Transverse colon (tissue), 4 donors: ENCODE data around the gene PRKCH. TPM values are rescaled to one million over a fixed set of nuclear protein-coding genes. Genes with fewer than 3 reads are reported as not detected.
A peak's percentile ranks its signal among the peaks of the same experiment; 100 is the strongest.

Experiments used
- DNase-seq: peaks from one replicate; pipeline ENCODE4 v3.0.0-alpha.2; 2019
- H3K27ac ChIP-seq, 4 donors: fragments of 200-600 bp; sonication (generic); 2 replicates each; pipeline ENCODE4 v1.5.1; 2016 to 2018; ENCODE audit warnings: inconsistent platforms in 4 of 4
- H3K27me3 ChIP-seq: fragments of 200-600 bp; sonication (generic); 2 replicates; pipeline ENCODE4 v1.5.1; 2017; ENCODE audit warnings: inconsistent platforms
- H3K36me3 ChIP-seq, 4 donors: fragments of 200-600 bp; sonication (generic); 2 replicates each; pipeline ENCODE4 v1.5.1; 2017 to 2019; ENCODE audit warnings: inconsistent platforms in 4 of 4
- H3K4me1 ChIP-seq, 4 donors: fragments of 200-600 bp; sonication (generic); 2 replicates each; pipeline ENCODE4 v1.5.1; 2017 to 2020; ENCODE audit warnings: inconsistent platforms in 4 of 4
- H3K4me3 ChIP-seq, 4 donors: fragments of 200-600 bp; sonication (generic); 1 replicate in 1 of 4; 2 replicates in 3 of 4; pipeline versions ENCODE4 v1.5.1 to v1.6.1; 2017 to 2019; ENCODE audit warnings: inconsistent platforms in 4 of 4
- H3K9me3 ChIP-seq, 2 donors: fragments of 200-600 bp; sonication (generic); 2 replicates each; pipeline ENCODE4 v1.5.1; 2017 to 2019; ENCODE audit warnings: inconsistent platforms in 2 of 2
- EP300 ChIP-seq: sonication (generic); formaldehyde crosslinking; IDR thresholded peaks from one replicate; pipeline ENCODE4 v1.6.1; 2017; ENCODE audit warnings: antibody characterized with exemption, low read depth
- POLR2A ChIP-seq: fragments of 450-650 bp; IDR thresholded peaks from one replicate; pipeline ENCODE4 v1.6.1; 2016; ENCODE audit warnings: antibody characterized with exemption, mild to moderate bottlenecking, moderate library complexity
- POLR2AphosphoS5 ChIP-seq, 3 donors: sonication (generic); formaldehyde crosslinking; IDR thresholded peaks; one replicate each; pipeline ENCODE4 v1.6.1; 2016; ENCODE audit warnings: antibody characterized with exemption in 3 of 3
- WGBS, 2 donors: methylation state at CpG; one replicate each; pipeline ENCODE4 v1.1.5; 2018; ENCODE audit warnings: low coverage in 1 of 2; 5-methylcytosine and 5-hydroxymethylcytosine counted together
- in situ Hi-C, 4 donors: fragments of 200-750 bp; cut with MboI; loops; one replicate each; pipeline versions ENCODE4 v1.15.0 to v1.15.1; 2017; ENCODE audit warnings: low sequenced_read_pairs in 3 of 4, low pct_ligation_motif_present in 1 of 4, low pct_unique_long_range_greater_than_20kb in 1 of 4
- intact Hi-C: fragments of 100-400 bp; cut with DNase I; formaldehyde crosslinking; loops from one replicate; pipeline ENCODE4 v1.15.1; 2023; ENCODE audit warnings: low total_unique reads
- total RNA-seq, 4 donors: library from RNA; depleted of rRNA; stranded (reverse); fragments of >200 nt; gene quantifications; one replicate each; pipeline ENCODE4 v1.1.0, GENCODE V29; 2016
- TF ChIP-seq, protein P1 (sequence below), 5 experiments: fragments of 200-600 bp in 3 of 5; fragments of 450-650 bp in 2 of 5; sonication (generic) in 3 of 5; IDR thresholded peaks; 1 replicate in 2 of 5; 2 replicates in 3 of 5; pipeline ENCODE4 v1.5.1; 2016 to 2017; ENCODE audit warnings: antibody characterized with exemption in 5 of 5, inconsistent platforms in 3 of 5, mild to moderate bottlenecking in 2 of 5, moderate library complexity in 1 of 5

The PRKCH gene
- total RNA-seq, 4 donors from 2014 or later: 12.4 to 38.9 (median 27.0) TPM

DNA sequence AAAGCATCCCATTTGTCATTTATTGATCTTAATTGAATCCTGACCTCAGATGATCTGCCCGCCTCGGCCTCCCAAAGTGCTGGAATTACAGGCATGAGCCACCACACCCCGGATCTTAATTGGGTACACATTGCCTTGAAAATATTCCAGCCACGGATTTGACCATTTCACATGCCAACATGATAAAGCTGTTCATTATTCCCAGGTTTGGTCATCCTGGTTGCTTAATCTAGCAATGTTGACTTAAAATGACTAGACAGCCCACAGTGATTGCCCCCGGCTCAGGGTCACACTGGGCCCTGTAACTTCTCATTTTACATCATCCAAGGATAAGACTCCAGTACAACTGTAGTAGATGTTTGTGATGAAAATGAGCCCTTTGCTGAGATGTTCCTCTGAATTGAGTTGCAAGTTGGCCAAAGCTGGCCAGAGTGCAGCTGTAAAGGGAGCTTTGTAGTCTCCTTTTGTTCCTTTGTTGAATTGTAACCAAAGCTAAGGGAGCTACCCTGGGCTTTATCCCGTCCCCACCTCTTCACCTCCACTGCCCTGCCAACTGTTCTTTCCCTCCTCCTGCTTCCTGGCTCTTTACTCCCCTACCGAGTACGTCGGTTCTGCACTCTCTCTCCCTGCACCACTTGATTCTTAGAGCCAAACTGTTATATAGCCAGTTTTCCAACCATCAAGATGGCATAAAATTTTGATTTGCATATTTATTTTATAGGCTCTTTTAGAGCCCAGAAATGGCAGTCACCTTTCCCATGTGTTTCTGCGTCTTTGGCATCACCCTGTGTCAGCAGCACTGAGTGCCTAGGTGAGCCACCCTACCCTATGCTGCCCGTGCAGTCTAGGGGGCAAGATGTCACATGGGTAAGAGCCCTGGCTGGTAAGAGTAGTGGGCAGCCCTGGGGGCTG, 232.6 kb downstream of the PRKCH start:
- no peaks in the 10 kb centered on the region for H3K27me3 ChIP-seq
- peaks cover 0 to 21% (median 11%) of the 10 kb centered on the region in 4 donors for H3K4me1 ChIP-seq
- in situ Hi-C loops (no loop called here), intact Hi-C loops (no loop called here)
- H3K9me3 ChIP-seq: no peaks in the 10 kb centered on the region
- WGBS, 2 donors: 78 to 81% methylated on average over 9 to 11 of the region's 11 CpGs
- DNase-seq: no peak
- H3K4me3 ChIP-seq: no peak overlapping the region
- no peaks in the 10 kb centered on the region for H3K36me3 ChIP-seq
- TF ChIP-seq, protein P1, sequence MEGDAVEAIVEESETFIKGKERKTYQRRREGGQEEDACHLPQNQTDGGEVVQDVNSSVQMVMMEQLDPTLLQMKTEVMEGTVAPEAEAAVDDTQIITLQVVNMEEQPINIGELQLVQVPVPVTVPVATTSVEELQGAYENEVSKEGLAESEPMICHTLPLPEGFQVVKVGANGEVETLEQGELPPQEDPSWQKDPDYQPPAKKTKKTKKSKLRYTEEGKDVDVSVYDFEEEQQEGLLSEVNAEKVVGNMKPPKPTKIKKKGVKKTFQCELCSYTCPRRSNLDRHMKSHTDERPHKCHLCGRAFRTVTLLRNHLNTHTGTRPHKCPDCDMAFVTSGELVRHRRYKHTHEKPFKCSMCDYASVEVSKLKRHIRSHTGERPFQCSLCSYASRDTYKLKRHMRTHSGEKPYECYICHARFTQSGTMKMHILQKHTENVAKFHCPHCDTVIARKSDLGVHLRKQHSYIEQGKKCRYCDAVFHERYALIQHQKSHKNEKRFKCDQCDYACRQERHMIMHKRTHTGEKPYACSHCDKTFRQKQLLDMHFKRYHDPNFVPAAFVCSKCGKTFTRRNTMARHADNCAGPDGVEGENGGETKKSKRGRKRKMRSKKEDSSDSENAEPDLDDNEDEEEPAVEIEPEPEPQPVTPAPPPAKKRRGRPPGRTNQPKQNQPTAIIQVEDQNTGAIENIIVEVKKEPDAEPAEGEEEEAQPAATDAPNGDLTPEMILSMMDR (IDR thresholded peaks at IDR 0.05): no peak
- TF ChIP-seq POLR2AphosphoS5 (IDR thresholded peaks at IDR 0.05): no peak
- TF ChIP-seq POLR2A: no peak
- TF ChIP-seq EP300: no peak
- peak overlapping the region; percentile 21 to 58 (median 52) for H3K27ac ChIP-seq

DNA sequence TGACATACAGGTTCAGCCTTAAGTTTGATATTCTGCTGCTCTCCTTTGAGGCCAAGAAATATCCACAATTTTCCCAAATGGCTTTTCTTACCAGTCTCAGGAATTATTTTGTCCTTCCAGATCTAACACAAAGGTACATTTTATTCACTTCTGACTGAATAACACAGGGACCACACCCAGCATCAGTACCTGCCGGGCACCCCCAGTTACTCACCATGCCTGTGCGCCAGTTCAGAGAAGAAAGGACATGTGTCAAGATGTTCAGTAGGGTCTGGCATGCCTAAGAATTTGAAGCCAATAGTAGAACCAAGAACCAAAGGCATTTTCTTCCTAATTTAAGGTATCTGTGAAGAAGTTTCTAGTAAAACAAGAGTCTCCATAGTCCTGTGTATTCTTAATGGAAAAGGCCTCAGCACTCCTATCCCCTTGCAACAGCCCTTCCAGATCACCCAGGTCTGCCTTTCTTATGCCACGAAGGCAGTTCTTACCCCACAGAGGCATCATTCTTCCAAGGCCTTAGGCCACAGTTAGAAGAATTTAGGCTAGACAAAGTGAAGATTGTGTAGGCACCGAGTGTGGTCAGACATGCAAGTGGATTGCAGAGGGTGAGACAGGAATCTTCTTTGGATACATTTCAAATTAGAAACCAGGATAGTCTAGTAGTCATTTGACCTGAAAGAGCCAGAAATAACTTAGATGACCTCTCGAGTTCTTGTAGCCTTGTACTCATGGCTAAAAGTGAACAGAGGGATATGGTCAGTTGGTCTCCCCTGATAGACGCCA, 233.9 kb downstream of the PRKCH start:
- no peak for DNase-seq
- H3K36me3 ChIP-seq: no peaks in the 10 kb centered on the region
- H3K27ac ChIP-seq: no peak overlapping the region
- H3K4me3 ChIP-seq: no peak overlapping the region
- in situ Hi-C loops: no loop called here
- no peaks in the 10 kb centered on the region for H3K9me3 ChIP-seq
- no peaks in the 10 kb centered on the region for H3K27me3 ChIP-seq
- intact Hi-C loops: no loop called here
- TF ChIP-seq, protein P1 (IDR thresholded peaks at IDR 0.05): no peak
- WGBS, 2 donors: 76 to 89% methylated on average over 4 to 6 of the region's 6 CpGs
- H3K4me1 ChIP-seq: peaks cover 3 to 29% (median 11%) of the 10 kb centered on the region in 4 donors

- peaks cover 3 to 36% (median 16%) of the 10 kb centered on the region in 4 donors for H3K4me1 ChIP-seq
Observed at GRCh38 chr14:61556455-61556854, 235.1 kb downstream of the PRKCH start.

DNA sequence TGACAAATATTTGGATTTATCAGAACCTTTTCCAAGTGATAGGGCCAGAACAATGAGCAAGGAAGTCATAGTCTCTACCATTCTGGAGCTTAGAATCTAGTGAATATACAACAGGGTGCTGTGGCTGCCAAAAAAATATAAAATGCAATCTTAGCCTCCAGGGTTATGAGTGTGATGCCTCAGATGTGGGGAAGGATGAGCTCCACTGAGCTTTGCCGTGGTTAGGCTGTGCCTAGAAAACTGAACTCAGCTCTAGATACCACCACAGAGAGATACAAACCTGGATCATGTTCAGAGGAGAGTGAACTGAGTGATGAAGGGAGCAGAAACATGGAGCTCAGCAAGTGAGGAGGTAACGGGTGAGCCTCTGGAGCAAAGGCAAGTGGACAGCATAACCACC, 235.9 kb downstream of the PRKCH start:
- Histone ChIP-seq H3K4me3 (no peak overlapping the region), H3K4me1 (peaks cover 10 to 43% (median 23%) of the 10 kb centered on the region in 4 donors), H3K9me3 (no peaks in the 10 kb centered on the region), H3K27ac (no peak overlapping the region), H3K36me3 (no peaks in the 10 kb centered on the region), H3K27me3 (no peaks in the 10 kb centered on the region)
- DNase-seq: no peak
- intact Hi-C loops (no loop called here), in situ Hi-C loops (no loop called here)
- 82 to 100% methylated on average over 2 of the region's 2 CpGs for WGBS, 2 donors
- TF ChIP-seq, protein P1 (IDR thresholded peaks at IDR 0.05): no peak
- TF ChIP-seq POLR2AphosphoS5 (IDR thresholded peaks at IDR 0.05) (no peak), POLR2A (no peak), EP300 (no peak)

More at GRCh38 chr14:61556455-61556854, 235.1 kb downstream of the PRKCH start:
- no peak for TF ChIP-seq EP300
- TF ChIP-seq POLR2AphosphoS5 (IDR thresholded peaks at IDR 0.05): no peak
- TF ChIP-seq, protein P1 (IDR thresholded peaks at IDR 0.05): no peak
- no peak for TF ChIP-seq POLR2A
- no peak for DNase-seq
- WGBS, 2 donors: 83 to 84% methylated on average over 2 to 4 of the region's 4 CpGs
- in situ Hi-C loops: no loop called here
- Histone ChIP-seq H3K4me3 (no peak overlapping the region), H3K9me3 (no peaks in the 10 kb centered on the region), H3K27me3 (no peaks in the 10 kb centered on the region), H3K27ac (no peak overlapping the region), H3K36me3 (no peaks in the 10 kb centered on the region)
- intact Hi-C loops: no loop called here
